ENCODE results near the gene FLRT3. TPM values are rescaled to one million over a fixed set of nuclear protein-coding genes. Genes with fewer than 3 reads are reported as not detected.

Gene FLRT3
- 2.0 and 5.3 TPM in 2 replicates for total RNA-seq

- peak; percentile 89 for DNase-seq (ENCODE audit: extremely low read depth, low read depth, low spot score)
These were observed at the start of gene FLRT3 for GRCh38 chr20:14337400-14338171. FLRT3 (minus strand) TSS chr20:14337612; CDS start chr20:14327506, 10,106 bp downstream.

GRCh38 chr20:14386726-14387125 is 49.3 kb upstream of the FLRT3 start:
- DNase-seq (ENCODE audit: extremely low read depth, low read depth, low spot score), result no peak

GRCh38 chr20:14385176-14385740 is 47.8 kb upstream of the FLRT3 start:
- no peak for DNase-seq (ENCODE audit: extremely low read depth, low read depth, low spot score)

- DNase-seq (ENCODE audit: extremely low read depth, low read depth, low spot score), result no peak
These were observed 47.2 kb upstream of the FLRT3 start for GRCh38 chr20:14384416-14385175.

GRCh38 chr20:14383335-14383734 is 45.9 kb upstream of the FLRT3 start:
- DNase-seq (ENCODE audit: extremely low read depth, low read depth, low spot score), result no peak

- no peak for DNase-seq (ENCODE audit: extremely low read depth, low read depth, low spot score)
These were observed 40.9 kb upstream of the FLRT3 start for GRCh38 chr20:14378326-14378725.

- DNase-seq (ENCODE audit: extremely low read depth, low read depth, low spot score), result no peak
These were observed 38.1 kb upstream of the FLRT3 start for GRCh38 chr20:14375416-14375985.

GRCh38 chr20:14374196-14374595 is 36.8 kb upstream of the FLRT3 start:
- DNase-seq (ENCODE audit: extremely low read depth, low read depth, low spot score), result no peak

- DNase-seq (ENCODE audit: extremely low read depth, low read depth, low spot score), result no peak
These were observed 24.3 kb upstream of the FLRT3 start for GRCh38 chr20:14361509-14362345.

- DNase-seq (ENCODE audit: extremely low read depth, low read depth, low spot score), result no peak
These were observed 23.0 kb upstream of the FLRT3 start for GRCh38 chr20:14360416-14360815.

- DNase-seq (ENCODE audit: extremely low read depth, low read depth, low spot score), result no peak
These were observed 18.4 kb upstream of the FLRT3 start for GRCh38 chr20:14355791-14356190.

GRCh38 chr20:14344746-14345145 is 7.3 kb upstream of the FLRT3 start:
- DNase-seq (ENCODE audit: extremely low read depth, low read depth, low spot score), result no peak

- DNase-seq (ENCODE audit: extremely low read depth, low read depth, low spot score), result no peak
These were observed 6.2 kb upstream of the FLRT3 start for GRCh38 chr20:14343491-14344065.

- DNase-seq (ENCODE audit: extremely low read depth, low read depth, low spot score), result no peak
These were observed 5.5 kb upstream of the FLRT3 start for GRCh38 chr20:14342918-14343317.

GRCh38 chr20:14341801-14342200 is 4.4 kb upstream of the FLRT3 start:
- no peak for DNase-seq (ENCODE audit: extremely low read depth, low read depth, low spot score)

GRCh38 chr20:14336686-14337085 is 726 bp downstream of the FLRT3 start:
- no peak for DNase-seq (ENCODE audit: extremely low read depth, low read depth, low spot score)

GRCh38 chr20:14335052-14335451 is 2.4 kb downstream of the FLRT3 start:
- no peak for DNase-seq (ENCODE audit: extremely low read depth, low read depth, low spot score)

- DNase-seq (ENCODE audit: extremely low read depth, low read depth, low spot score), result no peak
These were observed 3.0 kb downstream of the FLRT3 start for GRCh38 chr20:14334306-14334930.

GRCh38 chr20:14333721-14334120 is 3.7 kb downstream of the FLRT3 start:
- DNase-seq (ENCODE audit: extremely low read depth, low read depth, low spot score), result no peak

GRCh38 chr20:14332866-14333265 is 4.5 kb downstream of the FLRT3 start:
- DNase-seq (ENCODE audit: extremely low read depth, low read depth, low spot score), result no peak
